SKM-1 (cell line): ENCODE results near the gene CDC42EP4.
A peak's percentile ranks its signal among the peaks of the same experiment; 100 is the strongest.

ENCODE experiments used
- DNase-seq: peaks from one replicate; lab custom pipeline; 2025; ENCODE audit not compliant: unreplicated experiment; lab: John Stamatoyannopoulos, UW

Gene CDC42EP4, protein sequence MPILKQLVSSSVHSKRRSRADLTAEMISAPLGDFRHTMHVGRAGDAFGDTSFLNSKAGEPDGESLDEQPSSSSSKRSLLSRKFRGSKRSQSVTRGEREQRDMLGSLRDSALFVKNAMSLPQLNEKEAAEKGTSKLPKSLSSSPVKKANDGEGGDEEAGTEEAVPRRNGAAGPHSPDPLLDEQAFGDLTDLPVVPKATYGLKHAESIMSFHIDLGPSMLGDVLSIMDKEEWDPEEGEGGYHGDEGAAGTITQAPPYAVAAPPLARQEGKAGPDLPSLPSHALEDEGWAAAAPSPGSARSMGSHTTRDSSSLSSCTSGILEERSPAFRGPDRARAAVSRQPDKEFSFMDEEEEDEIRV

DNA sequence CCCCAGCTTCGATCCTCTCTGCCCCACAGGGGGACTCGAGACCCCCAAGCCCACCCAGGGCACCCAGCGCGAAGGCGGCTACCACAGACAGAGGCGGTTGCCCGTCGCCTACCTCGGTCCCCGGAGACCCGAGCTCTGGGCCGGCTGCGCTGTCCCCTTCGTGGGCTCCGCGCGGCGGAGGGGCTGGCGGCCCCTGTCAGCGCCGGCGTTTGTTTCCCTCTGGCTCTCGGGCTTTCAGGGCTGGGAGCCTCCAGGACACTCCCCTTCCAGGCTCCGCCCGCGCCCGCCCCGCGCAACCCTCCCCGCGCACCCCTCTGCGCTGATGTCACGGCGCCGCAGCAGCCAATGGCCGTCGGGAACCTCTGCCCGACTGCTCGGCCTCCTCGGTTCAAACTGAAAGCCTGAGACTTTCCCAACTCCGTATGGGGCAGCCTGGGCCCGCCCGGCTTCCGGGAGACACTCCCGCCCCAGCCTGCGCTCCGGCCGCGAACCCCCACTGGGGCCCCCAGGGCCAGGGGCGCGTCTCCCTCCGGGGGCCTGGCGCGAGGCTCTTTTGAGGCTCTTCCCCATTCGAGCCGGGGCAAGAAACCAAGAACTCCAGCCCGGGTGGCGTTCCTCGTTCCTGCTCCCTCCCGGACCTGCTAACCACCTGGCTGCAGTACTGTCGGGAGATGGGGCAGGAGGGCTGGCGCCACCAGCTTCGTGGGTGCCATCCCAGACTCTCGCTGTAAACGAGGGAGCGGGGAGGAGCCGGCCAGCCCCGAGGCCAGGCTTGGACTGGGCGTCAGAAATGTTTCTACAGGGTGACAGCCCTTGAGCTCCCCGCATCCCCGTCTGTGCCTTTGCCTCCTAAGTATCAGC, at the start of gene CDC42EP4:
TSS of gene CDC42EP4 (minus strand) at position 221 of the 861 bp plus-strand sequence. CDS start 25,501 bp downstream, outside the sequence.
- DNase-seq: peak; percentile 86

GRCh38 chr17:73360961-73361761, 49.4 kb upstream of the CDC42EP4 start:
- no peak for DNase-seq

DNA sequence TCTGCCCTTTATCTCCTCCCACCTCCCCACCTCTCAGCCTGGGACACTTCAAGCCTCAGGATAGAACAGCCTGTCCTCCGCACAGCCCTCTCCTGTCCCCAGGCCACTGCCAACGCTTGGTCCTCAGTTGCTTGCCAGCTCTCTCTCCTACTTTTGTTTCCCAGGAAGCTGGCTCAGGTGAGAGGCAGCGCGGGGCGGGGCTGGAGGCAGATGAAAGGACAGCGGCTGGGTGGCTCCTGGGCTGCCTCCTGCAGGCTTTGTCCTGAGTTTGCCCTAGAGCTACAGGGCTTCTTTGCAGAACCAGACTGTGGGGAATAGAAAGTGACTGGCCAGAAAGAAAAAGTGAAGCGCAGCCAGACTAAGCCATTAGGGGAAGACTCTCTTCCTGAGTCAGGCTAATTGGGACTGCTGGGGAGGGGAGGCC, 48.2 kb upstream of the CDC42EP4 start:
- DNase-seq: no peak

- DNase-seq: no peak
Measured at GRCh38 chr17:73359352-73359751, 47.6 kb upstream of the CDC42EP4 start.

DNA sequence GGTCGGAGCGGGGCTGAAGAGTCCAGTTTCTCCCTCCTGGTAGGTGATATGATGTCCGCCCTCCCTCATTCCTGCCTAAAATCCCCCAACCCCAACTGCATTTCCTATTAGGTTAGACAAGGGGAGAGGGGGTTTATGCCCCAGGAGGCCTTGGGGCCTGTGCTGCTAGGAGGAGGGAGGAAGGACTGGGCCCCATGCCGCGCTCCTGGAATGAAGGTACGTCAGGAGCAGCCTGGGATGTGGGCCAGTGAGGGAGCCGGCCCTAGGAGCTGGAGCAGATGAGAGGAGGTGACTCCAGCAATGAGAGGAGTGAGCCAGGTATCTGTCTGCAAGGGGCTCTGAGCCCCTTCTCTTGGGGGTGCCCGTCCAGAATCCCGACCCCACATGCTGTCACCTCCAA, 46.9 kb upstream of the CDC42EP4 start:
- no peak for DNase-seq

DNA sequence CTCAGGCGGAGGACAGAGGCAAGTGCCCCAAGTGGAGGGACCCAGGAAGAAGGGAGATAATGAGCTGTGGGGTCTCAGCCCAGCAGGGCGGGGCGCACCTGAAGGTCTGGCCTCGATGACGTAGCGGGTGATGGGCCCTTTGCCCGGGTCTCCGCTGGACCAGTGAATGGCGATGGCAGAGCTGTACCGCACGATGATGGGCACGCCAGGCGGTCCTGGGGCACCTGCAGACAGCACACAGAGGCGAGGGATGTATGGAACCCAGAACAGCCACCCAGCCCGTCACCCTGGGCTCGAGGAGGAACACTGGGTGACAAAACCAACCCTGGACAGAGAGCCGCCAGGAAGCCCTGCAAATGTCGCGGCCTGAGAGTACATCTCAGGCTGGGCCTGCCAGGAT, 46.2 kb upstream of the CDC42EP4 start:
- no peak for DNase-seq

- DNase-seq: no peak
Measured at GRCh38 chr17:73357318-73357717, 45.5 kb upstream of the CDC42EP4 start.

GRCh38 chr17:73356561-73357170, 44.9 kb upstream of the CDC42EP4 start:
- DNase-seq: no peak

DNA sequence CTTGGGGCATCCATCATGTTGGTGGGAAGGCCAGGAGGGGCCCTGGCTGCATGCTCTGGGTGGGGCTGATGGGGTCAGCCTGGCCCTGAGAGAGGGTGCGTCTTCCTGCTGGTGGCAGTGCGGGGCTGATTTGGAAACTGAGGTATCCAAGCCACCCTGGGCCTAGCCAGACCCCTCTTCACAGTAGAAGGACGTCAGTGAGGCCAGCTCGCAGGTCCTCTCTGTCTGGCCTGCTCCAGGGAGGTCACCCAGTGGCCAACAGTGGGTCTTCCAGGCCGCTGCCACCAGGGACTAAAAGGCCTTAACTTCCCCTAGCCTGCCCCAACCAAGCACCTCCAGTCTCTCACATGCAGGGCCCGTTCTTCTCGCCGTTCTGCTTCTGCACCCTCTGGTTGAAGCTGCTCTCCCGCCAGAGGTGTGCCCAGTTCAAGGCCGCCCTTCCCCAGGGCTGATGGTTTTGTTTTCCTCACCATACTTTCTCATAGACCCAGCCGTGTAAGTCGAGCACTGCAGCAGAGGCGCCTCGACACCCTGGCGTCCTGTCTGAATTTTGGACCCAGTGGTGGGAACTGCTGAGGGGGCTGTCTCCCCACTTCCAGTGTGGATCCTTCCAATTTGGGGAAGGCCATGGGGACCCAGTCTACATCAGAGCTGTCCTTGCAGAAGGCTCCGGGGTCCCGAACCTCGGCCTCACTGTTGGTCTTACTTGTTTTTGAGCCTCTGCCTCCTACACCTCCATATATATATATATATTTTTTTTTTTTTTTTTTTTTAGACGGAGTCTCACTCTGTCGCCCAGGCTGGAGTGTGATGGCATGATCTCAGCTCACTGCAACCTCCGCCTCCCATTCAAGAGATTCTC, 42.9 kb upstream of the CDC42EP4 start:
- no peak for DNase-seq

DNA sequence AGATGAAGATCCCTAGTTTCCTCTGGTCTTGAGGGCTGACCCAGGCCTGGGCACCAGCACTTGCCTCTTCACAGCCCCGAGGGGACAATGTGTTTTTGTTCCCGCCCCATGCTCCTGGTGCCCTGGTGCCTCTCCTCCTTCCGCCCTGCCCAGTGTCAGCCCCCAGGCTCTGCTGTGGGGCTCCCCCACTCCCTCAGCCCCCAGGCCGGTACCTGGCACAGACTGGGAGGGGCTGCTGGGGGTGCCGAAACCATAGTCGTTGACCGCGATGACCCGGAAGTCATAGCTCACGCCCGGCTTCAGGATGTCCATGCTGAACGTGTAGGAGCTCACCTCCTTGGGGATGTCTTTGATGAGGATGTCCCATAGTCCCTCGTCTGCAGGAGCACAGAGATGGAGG, 40.5 kb upstream of the CDC42EP4 start:
- DNase-seq: no peak

DNA sequence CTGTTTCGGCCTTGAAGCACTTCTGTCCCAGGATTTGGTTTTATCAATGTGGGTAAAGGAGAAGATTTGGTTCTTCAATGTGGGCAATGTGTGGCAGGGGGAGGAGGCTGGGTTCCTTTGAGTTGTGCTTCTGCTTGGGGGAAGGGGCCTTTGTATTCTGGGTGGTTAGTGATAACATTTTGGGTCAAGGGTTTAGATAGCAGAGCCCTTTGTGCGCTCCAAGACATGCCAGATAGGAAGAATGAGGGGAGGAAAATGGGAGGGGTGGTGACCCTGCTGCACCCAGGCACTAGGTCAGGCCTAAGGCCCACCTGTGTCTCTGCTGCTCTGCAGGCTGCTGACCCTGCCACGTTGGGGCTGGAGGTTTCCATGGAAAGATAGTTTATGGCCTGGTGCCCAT, 40.0 kb upstream of the CDC42EP4 start:
- no peak for DNase-seq

DNA sequence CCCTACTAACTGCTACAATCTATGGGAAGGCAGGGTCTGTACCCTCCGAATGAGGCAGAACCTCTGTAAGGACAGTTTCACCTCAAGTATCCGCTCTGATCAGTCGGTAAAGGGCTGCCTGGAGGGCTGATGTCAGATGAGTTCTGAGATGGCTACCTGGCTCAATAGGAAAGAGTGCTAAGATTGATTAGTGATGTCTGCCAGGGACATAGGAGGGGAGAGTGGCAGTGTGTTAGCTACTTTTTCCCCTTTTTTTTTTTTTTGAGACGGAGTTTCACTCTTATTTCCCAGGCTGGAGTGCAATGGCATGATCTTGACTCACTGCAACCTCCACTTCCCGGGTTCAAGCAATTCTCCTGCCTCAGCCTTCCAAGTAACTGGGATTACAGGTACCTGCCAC, 39.1 kb upstream of the CDC42EP4 start:
- DNase-seq: no peak

DNA sequence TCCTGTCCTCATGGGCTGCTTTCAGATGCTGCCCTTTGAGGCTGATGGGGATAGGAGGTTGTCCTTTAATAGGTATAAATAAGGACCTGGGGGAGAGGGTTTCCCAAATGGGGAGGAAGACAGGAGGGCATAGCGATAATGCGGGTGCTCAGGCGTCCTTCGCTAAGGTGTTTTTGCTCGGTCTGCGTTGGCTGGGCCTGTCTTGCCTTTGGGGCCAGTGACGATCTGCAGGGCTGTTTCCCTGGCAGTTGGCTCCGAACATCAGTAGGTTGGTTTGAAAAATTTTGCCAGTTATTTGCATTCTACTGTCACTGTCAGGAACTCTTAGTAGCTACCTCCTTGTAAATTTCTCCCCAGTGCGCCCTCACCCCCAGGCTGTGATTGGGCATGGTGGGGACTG, 37.8 kb upstream of the CDC42EP4 start:
- DNase-seq: no peak

DNA sequence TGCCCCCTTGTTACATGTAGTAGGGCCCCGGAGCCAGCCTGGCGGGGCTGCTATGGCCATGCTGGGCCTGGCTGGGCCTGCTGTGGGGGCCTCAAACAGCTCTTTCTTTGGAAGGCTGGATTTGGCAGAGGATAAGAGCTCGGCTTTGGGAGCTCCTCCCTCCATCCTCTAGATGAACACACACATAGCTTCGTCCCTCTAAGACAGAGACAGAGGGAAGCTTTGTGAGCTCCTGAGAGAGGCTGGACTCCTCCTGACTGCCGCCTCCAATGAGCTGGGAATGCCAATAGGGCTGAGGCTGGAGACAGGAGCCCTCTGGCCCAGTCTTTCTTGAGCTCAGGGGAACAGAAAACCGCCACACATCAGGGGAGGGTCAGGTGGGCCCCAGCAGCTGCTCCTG, 37.3 kb upstream of the CDC42EP4 start:
- no peak for DNase-seq

DNA sequence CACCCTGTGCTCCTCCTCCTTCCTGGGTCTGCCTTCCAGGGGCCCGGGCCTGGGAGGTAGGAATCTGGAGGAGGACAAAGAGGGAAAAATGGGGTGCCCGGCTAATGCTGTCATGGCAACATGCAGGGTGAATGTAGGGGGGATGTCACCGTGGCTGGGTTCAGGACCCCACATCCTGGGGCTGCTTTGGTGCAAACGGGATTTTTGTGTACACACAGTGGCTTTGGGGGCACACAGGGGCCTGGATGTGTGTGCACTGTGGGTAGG, 37.0 kb upstream of the CDC42EP4 start:
- no peak for DNase-seq

- DNase-seq: no peak
Measured at GRCh38 chr17:73348018-73348828, 36.4 kb upstream of the CDC42EP4 start.

GRCh38 chr17:73347351-73347750, 35.5 kb upstream of the CDC42EP4 start:
- no peak for DNase-seq

GRCh38 chr17:73346501-73347162, 34.8 kb upstream of the CDC42EP4 start:
- no peak for DNase-seq
